Hindlimb muscle (tissue), 1 donor: Measurements from ENCODE around the gene CLCNKA. TPM values are rescaled to one million over a fixed set of nuclear protein-coding genes. Genes with fewer than 3 reads are reported as not detected.
"Not testable (repeated sequence)": the region's sequence is repeated elsewhere in the genome, so short reads cannot be mapped to it uniquely, and the experiment has no call there.

Source experiments
- DNase-seq: peaks from one replicate; pipeline ENCODE4 v3.0.0-alpha.2; 2013
- polyA plus RNA-seq: library from polyadenylated mRNA; unstranded; fragments of 120-200 nt; gene quantifications from one replicate; pipeline ENCODE4 v1.2.1, GENCODE V29; 2013; ENCODE audit not compliant: insufficient read length

CLCNKA gene
- 1.6 TPM for polyA plus RNA-seq

- DNase-seq = no peak
Observed at GRCh38 chr1:16021681-16022080, at the start of gene CLCNKA. Gene CLCNKA (plus strand): TSS chr1:16022036. CDS start chr1:16022620, 584 bp downstream.

GRCh38 chr1:15972409-15972808, 49.4 kb upstream of the CLCNKA start:
- no peak for DNase-seq

- no peak for DNase-seq
Observed at GRCh38 chr1:15973772-15974171, 48.1 kb upstream of the CLCNKA start.

- no peak for DNase-seq
Observed at GRCh38 chr1:15974855-15975254, 47.0 kb upstream of the CLCNKA start.

GRCh38 chr1:15975358-15975804, 46.5 kb upstream of the CLCNKA start:
- no peak for DNase-seq

GRCh38 chr1:15975805-15976680, 45.8 kb upstream of the CLCNKA start, which contains the start of gene ZBTB17:
Gene ZBTB17 (minus strand): TSS chr1:15976101. CDS start chr1:15948495, 27,606 bp downstream.
- peak; percentile 94 for DNase-seq

- DNase-seq = not testable (repeated sequence)
Observed at GRCh38 chr1:15977947-15978346, 43.9 kb upstream of the CLCNKA start.

- DNase-seq = no peak
Observed at GRCh38 chr1:15981679-15982078, 40.2 kb upstream of the CLCNKA start.

- no peak for DNase-seq
Observed at GRCh38 chr1:15983275-15983674, 38.6 kb upstream of the CLCNKA start.

GRCh38 chr1:15985611-15986297, 36.1 kb upstream of the CLCNKA start:
- DNase-seq = no peak

GRCh38 chr1:15988856-15989736, 32.7 kb upstream of the CLCNKA start:
- no peak for DNase-seq

- no peak for DNase-seq
Observed at GRCh38 chr1:15989776-15990175, 32.1 kb upstream of the CLCNKA start.

GRCh38 chr1:15991427-15992186, 30.2 kb upstream of the CLCNKA start:
- DNase-seq = no peak

GRCh38 chr1:15992187-15992553, 29.7 kb upstream of the CLCNKA start:
- DNase-seq = no peak

- no peak for DNase-seq
Observed at GRCh38 chr1:15992582-15993500, 29.0 kb upstream of the CLCNKA start.

GRCh38 chr1:15993666-15994065, 28.2 kb upstream of the CLCNKA start:
- no peak for DNase-seq

GRCh38 chr1:15994081-15994480, 27.8 kb upstream of the CLCNKA start:
- DNase-seq = no peak

- DNase-seq = peak; percentile 40
Observed at GRCh38 chr1:15994590-15995351, 27.1 kb upstream of the CLCNKA start.

- DNase-seq = no peak
Observed at GRCh38 chr1:15997076-15997585, 24.7 kb upstream of the CLCNKA start.
